Skeletal muscle satellite cell (primary cell): Measurements from ENCODE around the gene SNRNP70.
"Not testable (repeated sequence)": the region's sequence is repeated elsewhere in the genome, so short reads cannot be mapped to it uniquely, and the experiment has no call there.

Source experiments
- H3K27me3 ChIP-seq: 2 replicates; pipeline ENCODE4 v1.7.0; 2013; ENCODE audit warnings: low read length; ENCODE audit not compliant: control insufficient read depth, insufficient read depth
- H3K36me3 ChIP-seq: 2 replicates; pipeline ENCODE4 v1.7.0; 2013; ENCODE audit warnings: mild to moderate bottlenecking, control low read depth, low read length; ENCODE audit not compliant: insufficient read depth
- H3K4me1 ChIP-seq: 2 replicates; pipeline ENCODE4 v1.7.0; 2013; ENCODE audit warnings: low read length; ENCODE audit not compliant: control insufficient read depth, insufficient read depth
- H3K4me2 ChIP-seq: 2 replicates; pipeline ENCODE4 v1.7.0; 2013; ENCODE audit warnings: mild to moderate bottlenecking, low read length
- H3K4me3 ChIP-seq: 2 replicates; pipeline ENCODE4 v1.7.0; 2013; ENCODE audit warnings: low read length
- H3K9ac ChIP-seq: 2 replicates; pipeline ENCODE4 v1.7.0; 2013; ENCODE audit warnings: mild to moderate bottlenecking, low read depth, low read length, moderate library complexity
- H3K9me3 ChIP-seq: replicated peaks from 2 replicates; pipeline ENCODE4 v1.7.0; 2013; ENCODE audit warnings: mild to moderate bottlenecking, control low read depth, low read length

SNRNP70 gene

DNA sequence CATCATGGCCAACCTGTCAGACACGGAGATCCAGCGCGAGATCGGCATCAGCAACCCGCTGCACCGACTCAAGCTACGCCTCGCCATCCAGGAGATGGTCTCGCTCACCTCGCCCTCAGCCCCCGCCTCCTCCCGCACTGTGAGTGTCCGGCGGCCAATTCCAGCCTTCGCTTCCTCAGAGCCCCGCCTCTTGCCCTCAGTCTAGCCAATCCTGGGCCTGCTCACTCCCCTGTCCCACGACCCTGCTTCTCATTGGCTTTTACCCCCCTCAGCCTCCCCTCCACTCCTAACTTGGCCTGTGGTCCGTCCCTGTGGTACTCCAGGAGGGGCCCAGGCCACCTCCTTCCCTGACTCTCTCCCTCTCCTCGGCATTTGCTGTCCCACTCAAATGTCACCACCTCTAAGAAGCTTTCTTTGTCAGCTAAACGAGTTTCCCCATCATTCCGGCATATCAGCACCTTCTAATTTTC is 57.6 kb downstream of the SNRNP70 start:
- peak overlapping the region; percentile 89 for H3K4me2 ChIP-seq
- peak overlapping the region; percentile 56 for H3K9ac ChIP-seq
- H3K27me3 ChIP-seq, result no peaks in the 10 kb centered on the region
- no peaks in the 10 kb centered on the region for H3K9me3 ChIP-seq
- H3K4me3 ChIP-seq, result peak overlapping the region; percentile 75
- peaks cover 11% of the 10 kb centered on the region for H3K4me1 ChIP-seq
- no peaks in the 10 kb centered on the region for H3K36me3 ChIP-seq

DNA sequence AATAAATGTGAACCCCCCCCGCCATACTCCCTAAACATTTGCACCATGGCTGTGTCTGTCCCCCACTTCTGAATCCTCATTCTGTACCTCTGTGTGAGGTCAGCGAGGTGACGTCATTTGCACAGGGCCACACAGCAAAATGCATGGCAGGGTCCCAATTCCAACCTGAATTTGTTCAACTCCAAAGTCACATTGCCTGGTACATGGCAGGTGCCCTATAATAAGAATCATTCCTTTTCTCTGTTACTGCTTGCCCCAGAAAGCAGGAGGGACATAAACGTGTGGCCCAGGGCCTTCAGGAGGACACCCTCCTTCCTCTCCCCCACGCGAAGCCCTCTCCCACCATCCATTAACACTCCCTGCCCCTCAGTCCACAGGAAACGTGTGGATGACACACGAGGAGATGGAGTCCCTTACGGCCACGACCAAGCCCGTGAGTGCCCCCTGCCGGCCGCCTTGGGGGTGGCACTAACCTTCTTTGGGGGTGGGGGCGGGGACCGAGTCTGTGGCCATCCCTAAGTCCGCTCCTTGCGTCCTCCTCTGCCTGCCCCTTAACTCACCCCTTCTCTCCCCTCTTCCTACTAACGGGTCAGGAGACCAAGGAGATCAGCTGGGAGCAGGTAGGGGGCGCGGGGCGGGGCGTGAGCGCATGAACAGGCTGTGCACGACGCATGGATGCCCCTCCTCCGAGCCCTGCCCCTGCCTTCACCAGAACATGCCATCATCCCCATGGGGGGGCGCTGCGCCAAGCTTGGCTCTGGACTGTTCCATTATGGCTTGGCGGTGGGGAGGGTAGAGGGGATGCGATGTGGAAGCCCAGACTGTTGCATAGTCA is 60.5 kb downstream of the SNRNP70 start:
- Histone ChIP-seq H3K4me1 (peaks cover 23% of the 10 kb centered on the region), H3K36me3 (no peaks in the 10 kb centered on the region), H3K9me3 (no peaks in the 10 kb centered on the region), H3K27me3 (no peaks in the 10 kb centered on the region), H3K9ac (no peak overlapping the region), H3K4me2 (peak overlapping the region; percentile 63), H3K4me3 (peak overlapping the region; percentile 50)

DNA sequence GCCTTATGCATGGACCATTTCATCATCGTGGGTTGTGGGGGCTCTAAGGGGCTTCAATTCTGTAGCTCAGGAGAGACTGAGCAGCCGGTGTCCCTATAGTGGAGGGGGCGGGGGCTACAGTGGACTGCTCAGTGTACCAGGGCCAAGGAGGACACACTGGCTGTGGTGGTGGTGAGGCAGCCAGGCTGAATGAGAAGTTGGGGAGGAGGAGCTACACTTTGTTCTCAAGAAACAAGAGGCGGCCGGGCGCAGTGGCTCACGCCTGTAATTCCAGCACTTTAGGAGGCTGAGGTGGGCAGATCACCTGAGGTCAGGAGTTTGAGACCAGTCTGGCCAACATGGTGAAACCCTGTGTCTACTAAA is 61.1 kb downstream of the SNRNP70 start:
- not testable (repeated sequence) for H3K36me3 ChIP-seq, H3K9ac ChIP-seq, H3K4me3 ChIP-seq, H3K9me3 ChIP-seq, H3K27me3 ChIP-seq
- Histone ChIP-seq H3K4me2 (peak overlapping the region; percentile 63), H3K4me1 (peaks cover 24% of the 10 kb centered on the region)

DNA sequence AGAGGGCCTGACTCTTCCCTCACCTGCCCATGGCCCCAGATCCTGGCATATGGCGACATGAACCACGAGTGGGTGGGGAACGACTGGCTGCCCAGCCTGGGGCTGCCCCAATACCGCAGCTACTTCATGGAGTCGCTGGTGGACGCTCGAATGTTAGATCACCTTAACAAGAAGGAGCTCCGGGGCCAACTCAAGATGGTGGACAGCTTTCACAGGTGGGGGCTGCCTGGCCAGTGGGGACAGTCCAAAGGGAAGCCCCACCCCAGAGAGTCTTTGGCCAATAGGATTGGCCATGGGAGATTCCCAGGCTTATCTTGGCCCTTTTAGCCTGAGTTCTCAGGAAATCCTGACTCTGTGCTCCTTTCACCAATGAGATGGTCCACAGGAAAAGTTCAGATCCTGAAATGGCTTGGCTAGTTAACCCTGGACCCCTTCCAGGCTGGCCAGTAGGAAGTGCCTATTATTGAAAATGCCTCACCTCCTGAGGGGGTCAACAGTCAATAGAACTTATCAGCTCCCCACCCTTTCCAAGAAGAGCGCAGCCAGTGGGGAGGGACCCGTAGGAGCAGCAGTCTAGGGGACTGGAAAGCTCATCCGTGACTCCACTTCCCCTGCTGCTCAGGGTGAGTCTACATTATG is 62.9 kb downstream of the SNRNP70 start:
- peaks cover 21% of the 10 kb centered on the region for H3K4me1 ChIP-seq

DNA sequence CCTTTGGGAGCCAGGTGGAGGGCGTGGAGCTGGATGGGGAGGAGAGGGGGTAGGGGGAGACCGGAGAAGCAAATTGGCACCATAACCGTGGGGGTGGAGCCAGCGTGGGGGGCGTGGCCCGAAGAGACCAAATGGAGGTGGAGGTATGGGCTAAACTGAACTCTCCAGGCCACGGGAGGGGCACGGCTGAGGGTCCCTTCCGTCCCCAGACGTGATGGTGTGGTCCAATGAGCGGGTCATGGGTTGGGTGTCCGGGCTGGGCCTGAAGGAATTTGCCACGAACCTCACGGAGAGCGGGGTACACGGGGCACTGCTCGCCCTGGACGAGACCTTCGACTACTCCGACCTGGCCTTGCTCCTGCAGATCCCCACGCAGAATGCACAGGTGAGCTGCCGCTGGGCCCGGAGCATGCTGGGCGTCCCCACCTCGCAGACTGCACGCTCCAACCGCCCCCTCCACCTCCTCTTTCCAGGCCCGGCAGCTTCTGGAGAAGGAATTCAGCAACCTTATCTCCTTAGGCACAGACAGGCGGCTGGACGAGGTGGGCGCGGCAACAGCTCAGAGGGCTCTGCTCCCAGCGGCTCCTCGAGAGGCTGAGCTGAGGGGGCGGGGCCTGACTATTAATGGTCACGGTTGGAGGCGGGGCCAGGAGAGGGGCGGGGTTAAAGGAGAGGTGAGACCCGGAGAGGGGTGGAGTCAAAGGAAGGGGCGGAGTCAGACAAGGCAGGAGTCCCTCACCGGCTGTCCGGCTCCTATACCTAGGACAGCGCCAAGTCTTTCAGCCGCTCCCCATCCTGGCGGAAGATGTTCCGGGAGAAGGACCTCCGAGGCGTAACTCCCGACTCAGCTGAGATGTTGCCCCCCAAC is 63.8 kb downstream of the SNRNP70 start:
- H3K4me1 ChIP-seq, result peaks cover 21% of the 10 kb centered on the region
- H3K9me3 ChIP-seq, result no peaks in the 10 kb centered on the region
- H3K27me3 ChIP-seq, result no peaks in the 10 kb centered on the region
- peak overlapping the region; percentile 87 for H3K4me3 ChIP-seq
- peak overlapping the region; percentile 84 for H3K9ac ChIP-seq
- no peaks in the 10 kb centered on the region for H3K36me3 ChIP-seq
- peak overlapping the region; percentile 98 for H3K4me2 ChIP-seq

More for the DNA sequence above, 62.9 kb downstream of the SNRNP70 start:
- no peak overlapping the region for H3K4me2 ChIP-seq
- H3K27me3 ChIP-seq, result no peaks in the 10 kb centered on the region
- H3K36me3 ChIP-seq, result no peaks in the 10 kb centered on the region
- H3K4me3 ChIP-seq, result no peak overlapping the region
- H3K9me3 ChIP-seq, result no peaks in the 10 kb centered on the region
- H3K9ac ChIP-seq, result no peak overlapping the region

DNA sequence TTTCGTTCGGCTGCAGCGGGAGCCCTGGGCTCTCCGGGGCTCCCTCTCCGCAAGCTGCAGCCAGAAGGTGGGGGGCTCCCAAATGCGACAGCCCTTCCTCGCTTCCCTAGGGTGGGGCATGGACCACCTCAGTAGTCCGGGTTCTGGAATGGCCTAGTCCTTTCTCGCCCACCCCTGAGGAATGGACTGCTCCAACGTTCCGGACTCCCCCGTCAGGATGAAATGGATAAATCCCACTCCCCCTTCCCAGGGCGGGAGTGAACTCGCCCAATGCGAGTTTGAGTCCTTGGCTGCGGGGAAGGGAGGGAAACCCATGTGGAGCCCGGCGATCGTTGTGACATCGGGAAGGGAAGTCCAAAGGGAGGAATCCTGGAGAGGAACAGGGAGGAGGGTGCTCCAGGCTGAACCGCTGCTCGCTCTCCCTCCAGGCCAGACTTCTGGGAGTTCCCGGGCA is 64.4 kb downstream of the SNRNP70 start:
- peak overlapping the region; percentile 87 for H3K4me3 ChIP-seq
- H3K36me3 ChIP-seq, result no peaks in the 10 kb centered on the region
- H3K27me3 ChIP-seq, result no peaks in the 10 kb centered on the region
- peaks cover 21% of the 10 kb centered on the region for H3K4me1 ChIP-seq
- H3K9me3 ChIP-seq, result no peaks in the 10 kb centered on the region
- H3K9ac ChIP-seq, result peak overlapping the region; percentile 84
- peak overlapping the region; percentile 98 for H3K4me2 ChIP-seq

DNA sequence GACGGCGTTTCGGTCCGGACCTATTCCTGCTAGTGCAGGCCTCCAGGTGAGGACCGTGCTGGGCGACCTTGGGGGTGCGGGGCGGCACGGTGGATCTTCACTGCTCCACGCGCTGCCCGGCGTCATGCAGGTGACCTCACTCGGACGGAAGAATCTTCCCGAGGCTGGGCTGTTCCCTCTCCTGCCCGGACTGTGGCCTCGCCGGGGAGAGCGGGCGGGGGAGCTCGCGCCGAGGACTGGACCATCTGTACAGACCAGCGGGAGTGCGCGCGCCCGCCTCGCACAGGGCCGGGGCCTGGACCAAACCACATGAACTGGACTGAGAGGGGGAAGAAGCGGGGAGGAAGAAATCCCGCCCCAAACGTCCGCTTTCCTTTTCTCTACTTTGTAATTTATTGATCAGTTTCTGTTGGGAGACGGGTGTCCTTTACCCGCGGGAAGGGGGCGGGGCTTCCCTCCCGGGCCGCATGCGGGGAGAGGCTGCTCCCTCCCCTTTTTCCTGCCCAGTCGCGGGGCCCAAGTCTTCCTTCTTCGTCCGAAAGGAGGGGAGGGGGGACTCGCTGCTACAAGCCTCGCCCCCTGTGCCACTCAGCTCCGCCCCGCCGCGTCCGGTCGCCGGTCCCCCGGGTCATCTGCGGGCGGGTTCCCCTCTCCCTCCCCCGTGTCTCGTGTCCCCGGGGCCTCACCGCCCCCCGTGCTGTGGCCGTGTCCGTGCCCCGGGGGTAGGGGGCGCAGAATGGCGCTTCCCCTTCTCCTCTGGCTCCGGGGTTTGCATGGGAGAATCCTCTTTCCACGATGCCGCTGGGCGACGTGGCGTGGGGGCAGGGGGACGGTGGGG is 65.1 kb downstream of the SNRNP70 start:
- Histone ChIP-seq H3K4me3 (peak overlapping the region; percentile 87), H3K27me3 (no peaks in the 10 kb centered on the region), H3K9ac (peak overlapping the region; percentile 84), H3K36me3 (no peaks in the 10 kb centered on the region), H3K4me1 (peaks cover 21% of the 10 kb centered on the region), H3K4me2 (peak overlapping the region; percentile 98), H3K9me3 (no peaks in the 10 kb centered on the region)

DNA sequence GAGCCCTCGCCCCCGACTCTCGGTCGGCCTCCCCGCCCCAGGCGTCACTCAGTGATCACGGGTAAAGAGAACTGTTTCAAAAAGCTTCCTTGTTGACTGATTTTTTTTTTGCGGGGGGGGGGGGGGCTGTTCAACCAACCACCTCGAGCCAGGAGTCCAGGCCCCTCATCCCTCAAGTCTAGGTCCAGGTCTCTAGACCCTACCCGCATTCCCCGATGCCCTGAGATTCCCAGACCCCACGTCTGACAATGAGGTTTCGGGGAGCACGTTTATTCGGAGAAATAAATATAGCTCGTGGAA is 65.6 kb downstream of the SNRNP70 start:
- Histone ChIP-seq H3K4me2 (peak overlapping the region; percentile 98), H3K4me3 (peak overlapping the region; percentile 87), H3K36me3 (no peaks in the 10 kb centered on the region), H3K9me3 (no peaks in the 10 kb centered on the region), H3K9ac (peak overlapping the region; percentile 84), H3K4me1 (peaks cover 17% of the 10 kb centered on the region), H3K27me3 (no peaks in the 10 kb centered on the region)

DNA sequence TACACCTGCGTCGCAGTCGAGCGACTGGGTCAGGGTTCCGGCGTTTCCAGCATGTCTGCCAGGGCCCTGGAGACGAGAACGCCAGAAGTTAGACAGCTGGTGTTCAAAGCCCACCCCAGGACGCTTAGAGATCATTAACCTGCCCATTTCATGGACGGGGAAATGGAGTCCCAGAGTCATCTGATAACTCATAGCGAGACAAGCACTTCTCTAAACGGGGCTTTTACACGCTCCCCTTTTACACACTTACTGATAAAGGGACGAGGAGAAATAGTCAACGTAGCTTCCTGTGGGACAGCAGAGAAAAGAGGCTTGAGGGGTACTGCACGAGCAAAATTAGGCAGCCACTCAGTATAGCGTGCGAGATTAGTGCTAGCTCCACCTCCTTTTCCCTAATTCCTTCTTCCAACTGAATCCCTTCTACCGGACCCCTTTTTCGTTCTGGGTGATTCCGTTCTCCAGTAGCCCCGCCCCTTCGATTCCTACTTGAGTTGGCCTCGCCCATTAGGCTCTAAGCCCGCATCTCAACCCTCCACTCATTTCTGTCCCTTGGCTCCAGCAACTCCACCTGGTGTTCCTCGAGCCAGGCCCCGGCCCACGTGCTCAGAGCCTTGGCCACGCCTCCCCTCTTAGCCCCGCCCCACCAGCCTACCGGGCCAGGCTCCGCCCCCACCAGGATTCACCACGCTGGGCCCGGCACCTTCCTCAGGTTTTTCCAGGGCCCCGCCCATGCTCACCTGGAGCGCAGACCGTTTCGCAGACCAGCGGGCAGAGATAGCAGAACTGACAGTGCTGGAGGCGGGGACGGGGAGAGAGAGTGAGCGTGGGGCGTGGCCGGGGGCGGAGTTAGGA is 66.2 kb downstream of the SNRNP70 start:
- no peaks in the 10 kb centered on the region for H3K9me3 ChIP-seq
- no peak overlapping the region for H3K9ac ChIP-seq
- peaks cover 13% of the 10 kb centered on the region for H3K4me1 ChIP-seq
- H3K27me3 ChIP-seq, result no peaks in the 10 kb centered on the region
- no peaks in the 10 kb centered on the region for H3K36me3 ChIP-seq
- no peak overlapping the region for H3K4me3 ChIP-seq
- H3K4me2 ChIP-seq, result peak overlapping the region; percentile 98

DNA sequence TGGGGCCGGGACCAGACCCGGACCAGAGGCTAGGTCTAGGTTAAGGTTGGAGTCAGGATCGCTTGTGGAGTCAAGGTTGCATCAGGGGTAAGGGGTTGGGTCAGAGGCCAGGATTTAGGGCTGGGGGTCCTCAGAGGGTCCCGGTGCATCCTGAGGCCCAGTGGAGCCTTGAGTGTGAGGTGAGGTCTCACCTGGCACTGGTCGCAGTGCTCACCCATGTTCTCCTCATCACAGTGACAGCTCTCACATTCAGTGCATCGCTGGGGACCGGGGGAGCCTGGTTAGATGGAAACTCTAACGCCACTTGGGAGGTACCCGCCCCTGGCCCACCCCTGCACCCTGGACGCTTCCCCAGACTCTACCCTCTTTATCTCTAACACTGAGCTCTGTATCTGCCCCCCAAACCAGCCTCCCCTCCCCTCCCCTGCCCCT is 66.9 kb downstream of the SNRNP70 start:
- Histone ChIP-seq H3K9ac (no peak overlapping the region), H3K27me3 (no peaks in the 10 kb centered on the region), H3K4me3 (no peak overlapping the region), H3K9me3 (no peaks in the 10 kb centered on the region), H3K4me1 (peaks cover 13% of the 10 kb centered on the region), H3K36me3 (no peaks in the 10 kb centered on the region), H3K4me2 (no peak overlapping the region)
